Kidney (tissue), 14 donors: ENCODE results near the gene UBASH3B. TPM values are rescaled to one million over a fixed set of nuclear protein-coding genes. Genes with fewer than 3 reads are reported as not detected.

Experiments used
- DNase-seq, 5 donors: peaks; one replicate each; pipeline ENCODE4 v3.0.0-alpha.2; 2013 to 2020
- FAIRE-seq: peaks from 2 replicates; lab custom pipeline; 2012; peaks lifted over from hg19 to GRCh38; lab: Jason Lieb, UNC
- H3K27ac ChIP-seq, 2 donors: one replicate each; pipeline ENCODE4 v1.7.0; 2013; ENCODE audit warnings: low read depth in 2 of 2, low read length in 2 of 2, inconsistent platforms in 1 of 2
- H3K27me3 ChIP-seq: one replicate; pipeline ENCODE4 v1.7.1; 2013; ENCODE audit warnings: low read length, inconsistent platforms; ENCODE audit not compliant: control insufficient read depth, insufficient read depth
- H3K36me3 ChIP-seq, 3 donors: one replicate each; pipeline versions ENCODE4 v1.7.0 to v1.7.1; 2013; ENCODE audit warnings: low read length in 3 of 3, control low read depth in 1 of 3, inconsistent platforms in 1 of 3; ENCODE audit not compliant: insufficient read depth in 3 of 3, control insufficient read depth in 2 of 3
- H3K4me1 ChIP-seq, 3 donors: one replicate each; pipeline versions ENCODE4 v1.7.0 to v1.7.1; 2013; ENCODE audit warnings: low read length in 3 of 3, inconsistent platforms in 1 of 3, low read depth in 1 of 3; ENCODE audit not compliant: control insufficient read depth in 2 of 3, insufficient read depth in 2 of 3
- H3K4me3 ChIP-seq, 3 donors: one replicate each; pipeline versions ENCODE4 v1.7.0 to v1.8.1; 2013; ENCODE audit warnings: low read length in 3 of 3, control low read depth in 1 of 3, inconsistent platforms in 1 of 3
- H3K9ac ChIP-seq, 3 donors: one replicate each; pipeline versions ENCODE4 v1.7.0 to v1.7.1; 2013; ENCODE audit warnings: low read length in 3 of 3, control low read depth in 1 of 3, inconsistent platforms in 1 of 3
- H3K9me3 ChIP-seq, 3 donors: one replicate each; pipeline versions ENCODE4 v1.7.0 to v1.7.1; 2013; ENCODE audit warnings: low read length in 3 of 3, control low read depth in 1 of 3, inconsistent platforms in 1 of 3; ENCODE audit not compliant: control insufficient read depth in 2 of 3, insufficient read depth in 1 of 3
- CTCF ChIP-seq: IDR thresholded peaks from 3 replicates; pipeline ENCODE4 v1.5.1; 2012; ENCODE audit warnings: mild to moderate bottlenecking, moderate library complexity, borderline replicate concordance; ENCODE audit not compliant: insufficient read depth; ENCODE audit errors: extremely low read depth
- intact Hi-C: fragments of 100-400 bp; cut with DNase I; formaldehyde crosslinking; loops from one replicate; pipeline ENCODE4 v1.11.1; 2022
- polyA plus RNA-seq: library from polyadenylated mRNA; stranded (reverse); fragments of 350-450 nt; fragmentation: Illumina TruSeq; extraction: RNeasy Lipid Tissue Mini Kit (QIAGEN cat#74804); gene quantifications from one replicate; pipeline ENCODE4 v1.2.3, GENCODE V29; 2014; ENCODE audit warnings: low read depth, low replicate concordance; ENCODE audit not compliant: insufficient read depth
- total RNA-seq: library from RNA; stranded (reverse); fragmentation: NEBNext Ultra II Directional; extraction: Animal tissue kit (Norgen Biotek cat#: 25700); gene quantifications from one replicate; pipeline ENCODE4 v1.2.1, GENCODE V29; 2021
- donor health status: control.
- donor health status: control.
- donor health status: control.
- donor health status: control.
- donor health status: control.
- donor health status: DM: yes; HTN: yes; CAD: no.
- donor health status: Normal renal cell carcinoma (clear cell type).

Gene UBASH3B
- total and polyA plus RNA-seq, 2 donors from 2014 or later, result 0.62 to 22.8 TPM

GRCh38 chr11:122681735-122682134, 26.2 kb downstream of the UBASH3B start:
- FAIRE-seq, result no peak
- Histone ChIP-seq H3K4me1 (no peaks in the 10 kb centered on the region), H3K27me3 (no peaks in the 10 kb centered on the region), H3K9ac (no peak overlapping the region), H3K4me3 (no peak overlapping the region), H3K36me3 (no peaks in the 10 kb centered on the region), H3K9me3 (no peaks in the 10 kb centered on the region), H3K27ac (no peak overlapping the region)
- intact Hi-C loops, result no loop called here
- no peak for DNase-seq
- TF ChIP-seq CTCF, result no peak

GRCh38 chr11:122682464-122682863, 26.9 kb downstream of the UBASH3B start:
- no peaks in the 10 kb centered on the region for H3K9me3 ChIP-seq
- H3K4me1 ChIP-seq, result no peaks in the 10 kb centered on the region
- no peak overlapping the region for H3K4me3 ChIP-seq
- DNase-seq (no peak), FAIRE-seq (no peak)
- no peaks in the 10 kb centered on the region for H3K27me3 ChIP-seq
- no peak for TF ChIP-seq CTCF
- H3K27ac ChIP-seq, result no peak overlapping the region
- H3K9ac ChIP-seq, result no peak overlapping the region
- intact Hi-C loops, result no loop called here
- no peaks in the 10 kb centered on the region for H3K36me3 ChIP-seq

GRCh38 chr11:122685041-122685440, 29.5 kb downstream of the UBASH3B start:
- FAIRE-seq, result no peak
- DNase-seq, result no peak
- Histone ChIP-seq H3K4me3 (no peak overlapping the region), H3K4me1 (no peaks in the 10 kb centered on the region), H3K9ac (no peak overlapping the region), H3K9me3 (no peaks in the 10 kb centered on the region), H3K27me3 (no peaks in the 10 kb centered on the region), H3K27ac (no peak overlapping the region), H3K36me3 (no peaks in the 10 kb centered on the region)
- no peak for TF ChIP-seq CTCF
- intact Hi-C loops, result no loop called here

GRCh38 chr11:122686111-122686510, 30.6 kb downstream of the UBASH3B start:
- no peak overlapping the region for H3K4me3 ChIP-seq
- H3K36me3 ChIP-seq, result no peaks in the 10 kb centered on the region
- FAIRE-seq (no peak), DNase-seq (peak in 3 of 5 donors; percentile 43 to 63 (median 50))
- H3K4me1 ChIP-seq, result no peaks in the 10 kb centered on the region
- H3K9ac ChIP-seq, result no peak overlapping the region
- no peak for TF ChIP-seq CTCF
- no peak overlapping the region for H3K27ac ChIP-seq
- no peaks in the 10 kb centered on the region for H3K9me3 ChIP-seq
- no peaks in the 10 kb centered on the region for H3K27me3 ChIP-seq
- intact Hi-C loops, result no loop called here
